HG03095 (cell line): ENCODE results near the gene HINT3.
A peak's percentile ranks its signal among the peaks of the same experiment; 100 is the strongest.
"Not testable (repeated sequence)": the region's sequence is repeated elsewhere in the genome, so short reads cannot be mapped to it uniquely, and the experiment has no call there.

Experiments used
- ATAC-seq: cut with Tn5 transposase; IDR thresholded peaks from one replicate; pipeline ENCODE4 v1.9.1; 2021; ENCODE audit warnings: moderate library complexity; ENCODE audit not compliant: unreplicated experiment

HINT3 gene

DNA sequence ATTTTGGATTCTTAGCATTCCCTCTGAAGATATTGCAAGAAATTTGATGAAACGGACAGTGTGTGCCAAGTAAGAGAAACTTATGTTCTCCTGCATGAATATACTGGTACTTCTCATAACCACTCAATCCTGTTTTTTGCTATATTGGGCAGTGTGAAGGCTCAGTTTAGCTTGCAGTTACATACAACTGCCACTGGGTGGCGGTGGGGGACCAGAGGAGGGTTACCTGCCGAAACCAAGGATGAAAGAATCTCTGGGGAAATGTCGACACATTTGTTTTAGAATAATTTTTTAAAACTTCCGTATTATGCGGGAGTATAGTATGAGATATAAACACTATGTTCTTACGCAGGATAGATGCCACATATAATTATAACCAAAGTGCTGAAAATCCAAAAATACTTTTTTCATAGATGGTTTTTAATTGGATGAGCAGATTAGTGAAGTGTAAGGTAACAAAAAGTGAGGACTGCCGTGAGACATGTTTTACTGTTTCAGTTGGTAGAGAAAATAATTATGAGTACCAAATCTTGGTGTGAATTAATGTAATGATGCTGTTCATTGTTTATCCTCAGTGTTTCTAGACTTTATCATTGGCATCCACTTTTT lies 39.5 kb downstream of the HINT3 start:
- peak; percentile 90 for ATAC-seq

DNA sequence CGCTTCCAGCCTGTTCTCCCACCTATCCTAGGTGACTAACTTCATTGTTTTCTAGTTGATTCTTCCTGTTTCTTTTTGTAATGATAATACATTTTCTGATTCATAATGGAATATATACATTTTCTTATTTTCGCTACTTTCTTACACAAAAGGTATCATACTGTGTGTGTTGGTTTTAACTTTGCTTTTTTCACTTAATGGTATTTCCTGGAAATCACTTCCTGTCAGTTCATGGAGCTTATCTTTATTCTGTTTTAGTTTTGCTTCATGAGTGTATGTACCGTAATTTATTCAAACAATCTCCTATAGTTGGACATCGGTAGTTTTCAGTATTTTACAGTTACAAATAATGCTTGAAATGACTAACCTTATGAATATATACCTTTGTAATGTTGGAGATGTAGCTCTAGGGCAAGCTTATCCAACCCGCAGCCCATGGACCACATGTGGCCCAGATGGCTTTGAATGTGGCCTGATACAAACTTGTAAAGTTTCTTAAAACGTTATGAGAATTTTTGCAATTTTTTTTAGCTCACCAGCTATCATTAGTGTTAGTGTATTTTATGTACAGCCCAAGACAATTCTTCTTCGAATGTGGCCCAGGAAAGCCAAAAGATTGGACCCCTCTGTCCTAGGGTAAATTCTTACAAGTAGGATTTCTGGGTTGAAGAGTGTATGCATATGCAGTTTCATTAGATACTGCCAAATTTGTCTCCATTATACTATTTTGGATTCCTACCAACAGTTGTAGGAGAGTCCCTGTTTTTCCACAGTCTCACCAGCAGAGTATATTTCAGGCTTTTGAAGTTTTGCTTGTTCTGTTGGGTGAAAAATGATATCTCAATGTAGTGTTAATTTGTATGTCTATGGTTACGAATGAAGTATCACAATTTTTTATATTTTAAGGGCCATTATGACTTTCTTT lies 46.4 kb downstream of the HINT3 start:
- ATAC-seq, result no peak

DNA sequence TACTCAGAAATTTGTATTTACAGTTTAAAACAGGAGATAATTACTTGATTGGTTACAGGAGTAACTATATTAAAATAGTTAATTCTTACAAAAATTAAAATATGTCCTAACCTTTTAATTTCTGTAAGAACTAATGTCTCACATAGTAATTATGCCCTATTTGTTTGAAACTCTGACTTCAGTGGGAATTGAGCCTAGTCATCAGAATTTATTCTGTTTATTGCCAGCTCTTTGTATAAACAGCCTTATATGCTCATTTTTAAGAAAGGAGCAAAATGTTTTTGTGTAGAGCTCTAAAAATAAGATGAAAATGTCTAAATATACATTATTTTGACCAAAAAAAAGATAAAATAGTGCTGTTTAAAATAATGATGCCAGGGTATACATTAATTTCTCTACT lies 51.2 kb downstream of the HINT3 start:
- no peak for ATAC-seq

DNA sequence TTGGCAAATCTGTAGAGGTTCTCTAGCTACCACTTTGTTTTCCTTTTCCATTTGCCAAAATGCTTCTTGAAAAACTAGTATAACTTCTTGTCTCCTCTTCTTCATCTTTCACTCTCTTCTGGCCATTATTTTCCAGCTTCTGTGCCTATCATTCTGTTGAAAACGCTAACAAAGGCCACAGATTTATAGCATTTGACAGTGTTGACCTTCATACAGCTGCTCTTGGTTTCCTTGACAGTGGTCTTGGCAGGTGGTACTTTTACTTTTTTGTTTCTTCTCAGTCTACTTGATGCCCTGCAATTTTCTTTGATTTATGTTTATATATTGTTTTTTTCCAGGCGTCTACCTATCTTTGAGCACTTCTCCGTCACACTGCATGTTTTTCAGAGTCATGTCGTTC lies 53.5 kb downstream of the HINT3 start:
- no peak for ATAC-seq

DNA sequence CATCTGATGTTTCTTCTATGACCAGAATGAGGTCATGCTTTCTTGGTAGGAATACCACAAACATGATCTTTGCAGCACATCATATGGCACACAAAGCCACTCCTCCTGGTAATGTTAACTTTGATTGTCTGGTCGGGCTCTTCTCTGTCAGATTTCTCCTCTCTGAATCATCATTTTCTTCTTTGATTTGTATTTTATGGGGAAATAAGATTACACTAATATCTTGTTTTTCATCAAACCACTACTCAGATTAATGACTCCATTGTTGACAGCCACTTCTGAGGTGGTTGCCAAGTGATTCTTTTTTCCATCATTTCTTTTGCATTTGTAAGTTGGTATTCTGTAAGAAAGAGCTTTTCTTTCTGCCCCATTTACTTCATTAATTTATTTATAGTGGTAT lies 59.3 kb downstream of the HINT3 start:
- ATAC-seq, result no peak

DNA sequence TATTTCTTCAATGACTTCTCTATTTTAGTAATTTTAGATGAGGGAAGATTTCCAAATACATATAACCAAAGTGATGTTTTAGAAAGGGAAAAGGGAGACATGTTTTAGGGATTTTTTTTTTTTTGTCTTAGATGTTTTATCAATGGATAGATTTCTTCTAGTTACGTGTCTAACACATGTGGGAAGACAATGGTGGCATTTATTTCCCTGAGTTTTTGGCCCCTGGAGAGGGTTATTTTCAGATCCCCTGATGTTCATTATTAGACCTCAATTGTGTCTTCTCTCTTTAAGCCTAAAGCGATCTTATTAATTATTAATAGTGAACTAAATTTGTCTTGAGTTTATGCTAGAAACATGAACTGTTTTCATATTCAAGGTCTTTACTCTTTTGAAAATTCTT lies 60.0 kb downstream of the HINT3 start:
- no peak for ATAC-seq

DNA sequence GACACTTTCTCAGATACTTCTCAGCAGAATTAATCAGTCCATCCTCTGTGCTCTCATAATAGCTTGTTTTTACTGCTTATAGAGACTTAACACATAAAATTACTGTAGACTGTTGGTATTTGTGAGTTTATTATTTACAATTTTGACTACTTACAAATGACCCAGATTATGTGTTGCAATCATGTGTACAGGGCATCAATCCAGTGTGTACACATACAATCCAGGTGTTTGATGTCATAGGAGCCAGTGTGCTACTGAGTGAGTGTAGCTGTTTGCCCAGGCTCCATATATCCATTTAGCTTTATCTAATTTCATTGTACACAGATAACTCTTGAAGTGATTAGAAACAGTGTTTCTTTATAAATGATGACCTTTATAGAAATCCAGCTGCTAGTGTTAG lies 61.1 kb downstream of the HINT3 start:
- ATAC-seq, result no peak

DNA sequence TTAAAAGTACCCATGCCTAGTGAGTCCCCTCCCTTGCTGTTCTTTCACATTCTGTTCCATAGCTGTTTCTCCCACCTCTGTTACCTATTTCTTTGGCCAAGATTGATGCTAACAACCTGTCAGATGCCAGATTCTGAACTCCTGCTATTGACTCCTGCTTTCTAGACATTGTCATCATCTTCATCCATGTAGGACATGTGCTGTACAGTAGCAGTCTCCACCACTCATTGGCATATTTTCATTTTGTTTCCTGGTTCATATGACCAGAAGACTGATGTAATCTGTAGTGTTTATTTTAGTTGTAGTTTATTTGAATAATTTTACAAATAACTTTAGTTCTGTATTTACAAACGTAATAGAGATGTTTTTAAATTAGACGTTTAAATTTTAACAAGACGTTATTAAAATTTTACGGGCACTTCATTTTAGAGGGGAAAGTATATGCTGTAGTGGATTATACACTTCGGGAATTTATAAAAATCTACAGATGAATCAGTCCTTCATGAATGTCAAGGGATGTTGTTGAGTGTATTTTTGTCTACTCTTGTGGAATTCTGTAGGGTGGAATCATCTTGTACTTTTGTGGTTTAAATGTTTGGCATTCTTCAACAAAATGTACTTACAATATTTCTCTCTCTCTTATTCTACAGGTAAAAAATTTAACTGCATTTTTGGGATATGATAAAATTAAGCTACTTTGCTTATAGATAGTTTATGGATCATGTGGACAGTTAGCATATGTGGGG lies 63.9 kb downstream of the HINT3 start:
- no peak for ATAC-seq

DNA sequence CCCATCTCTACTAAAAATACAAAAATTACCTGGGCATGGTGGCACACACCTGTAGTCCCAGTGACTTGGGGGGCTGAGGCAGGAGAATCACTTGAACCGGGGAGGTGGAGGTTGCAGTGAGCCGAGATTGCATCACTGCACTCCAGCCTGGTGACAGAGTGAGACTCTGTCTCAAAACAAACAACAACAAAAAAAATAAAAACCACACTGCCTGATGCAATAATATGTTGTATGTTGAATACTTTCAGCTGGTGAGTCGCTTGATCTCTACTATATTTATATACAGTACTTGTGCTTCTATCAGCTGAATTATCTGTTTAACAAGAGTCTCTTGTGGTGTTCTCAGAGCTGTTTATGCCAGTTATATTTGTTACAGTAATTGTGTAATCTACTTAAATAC lies 66.9 kb downstream of the HINT3 start:
- ATAC-seq, result not testable (repeated sequence)

DNA sequence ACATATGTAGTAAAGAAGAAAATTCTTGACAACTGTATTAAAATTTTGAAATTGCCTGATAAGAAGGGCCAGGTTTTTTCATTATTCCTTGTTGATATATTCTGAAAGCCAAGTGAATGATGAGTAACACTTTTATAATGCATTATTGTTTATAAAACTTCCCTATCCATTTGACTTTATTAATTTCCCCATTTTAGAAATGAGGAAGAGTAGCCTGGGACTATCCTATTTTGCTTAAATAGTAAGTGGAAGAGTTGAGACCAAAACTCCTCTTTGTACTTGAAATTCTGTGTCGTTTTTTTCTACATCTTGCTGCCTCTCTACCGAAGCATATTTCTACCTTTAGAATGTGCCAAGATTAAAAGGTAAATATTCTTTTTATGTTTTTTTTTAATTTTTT lies 69.4 kb downstream of the HINT3 start:
- ATAC-seq, result no peak

DNA sequence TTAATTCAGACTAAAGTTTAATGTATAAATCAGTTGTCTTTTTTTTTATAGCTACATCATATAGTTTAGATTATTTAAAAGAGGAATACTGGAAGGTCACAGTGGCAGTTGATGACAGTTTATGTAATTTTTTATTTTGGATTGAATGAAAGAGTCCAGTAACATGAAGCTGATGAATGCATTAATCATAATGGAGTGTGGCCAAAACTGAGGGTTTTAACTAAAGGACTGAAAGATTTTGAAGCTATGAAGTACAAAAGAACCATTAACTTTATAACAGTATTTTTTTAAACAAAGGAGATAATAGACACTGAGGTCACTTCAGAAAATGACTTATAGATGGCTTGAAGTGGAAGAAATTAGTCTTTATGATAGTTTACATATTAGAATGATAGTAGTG lies 71.0 kb downstream of the HINT3 start:
- no peak for ATAC-seq
